ENCODE data around the gene C19orf25.

GRCh38 chr19:1450735-1451731, 28.0 kb downstream of the C19orf25 start:
- TF ChIP-seq EHMT2 (IDR thresholded peaks at IDR 0.05; ENCODE audit: borderline replicate concordance, low read depth, low read length) (no peak), THAP9 (CRISPR knock-in tag; IDR thresholded peaks at IDR 0.05; ENCODE audit: borderline replicate concordance) (no peak), POLR2A (IDR thresholded peaks at IDR 0.05; ENCODE audit: insufficient read depth in 1 of 2, low read depth in 2 of 2, low read length in 2 of 2) (no peak), SUZ12 (IDR thresholded peaks at IDR 0.05; ENCODE audit: low read depth, low read length) (no peak), SKI (IDR thresholded peaks at IDR 0.05; ENCODE audit: partially characterized antibody) (no peak)
